HCT116 (cell line): Measurements from ENCODE around the gene CASP10. TPM values are rescaled to one million over a fixed set of nuclear protein-coding genes. Genes with fewer than 3 reads are reported as not detected.

Experiments
- ATAC-seq: fragments of 200-7000 bp; cut with Tn5 transposase; 2 replicates; pipeline ENCODE4 v1.9.1; 2020; ENCODE audit warnings: mild to moderate bottlenecking, moderate library complexity
- BruUV-seq: library from RNA; stranded (reverse); fragments of 400-500 nt; replicated peaks from 2 replicates; lab custom pipeline; 2021; lab: Mats Ljungman, UMichigan
- CTCF ChIA-PET: fragments of 300-600 bp; sonication (Branson Sonifier 250); formaldehyde crosslinking; loops from one replicate; lab custom pipeline; 2021; ENCODE audit warnings: antibody characterized with exemption; lab: Charles Lee
- POLR2A ChIA-PET: fragments of 300-600, 350-600 bp; sonication (Branson Sonifier 250); formaldehyde crosslinking; loops from one replicate; lab custom pipeline; 2021; ENCODE audit warnings: antibody characterized with exemption; lab: Charles Lee
- RAD21 ChIA-PET, 2 experiments: fragments of 300-600 bp; sonication (Branson Sonifier 250); formaldehyde crosslinking; loops; one replicate each; lab custom pipeline; 2023; ENCODE audit warnings: low total read pairs in 2 of 2; ENCODE audit not compliant: uncharacterized antibody in 2 of 2, unreplicated experiment in 2 of 2, low non-redundant PET in 1 of 2; lab: Charles Lee
- DNase-seq: peaks from one replicate; pipeline ENCODE4 v3.0.0-alpha.2; 2010; ENCODE audit warnings: low read depth, low spot score
- H2AFZ ChIP-seq: fragments of 200-600 bp; shearing (Covaris generic), sonication (generic); 2 replicates; pipeline ENCODE4 v1.6.1; 2017; ENCODE audit warnings: low read depth, mixed run types, mixed read lengths, antibody characterized with exemption, low read length; ENCODE audit not compliant: poor library complexity, severe bottlenecking
- H3K27ac ChIP-seq: 2 replicates; pipeline ENCODE4 v1.5.1; 2012; ENCODE audit warnings: low read depth, low read length
- H3K27me3 ChIP-seq: fragments of 200-600 bp; sonication (generic); 2 replicates; pipeline ENCODE4 v1.6.1; 2016; ENCODE audit warnings: mixed run types, low read length, mixed read lengths; ENCODE audit not compliant: insufficient read depth
- H3K36me3 ChIP-seq, 2 experiments: fragments of 200-500 bp in 1 of 2; fragments of 200-600 bp in 1 of 2; sonication (Bioruptor generic) in 1 of 2; sonication (generic) in 1 of 2; 2 replicates each; pipeline versions ENCODE4 v1.5.1 to v1.6.1; 2014 to 2016; ENCODE audit warnings: low read length in 2 of 2, inconsistent platforms in 1 of 2, mixed read lengths in 1 of 2, mixed run types in 1 of 2; ENCODE audit not compliant: insufficient read depth in 2 of 2, control insufficient read depth in 1 of 2
- H3K4me1 ChIP-seq, 2 experiments: fragments of 200-600 bp in 1 of 2; sonication (generic) in 1 of 2; 2 replicates each; pipeline versions ENCODE4 v1.5.1 to v1.6.1; 2012 to 2017; ENCODE audit warnings: low read length in 2 of 2, inconsistent platforms in 1 of 2, mild to moderate bottlenecking in 1 of 2, mixed read lengths in 1 of 2, mixed run types in 1 of 2, moderate library complexity in 1 of 2; ENCODE audit not compliant: insufficient read depth in 2 of 2, control insufficient read depth in 1 of 2
- H3K4me2 ChIP-seq: fragments of 200-600 bp; sonication (generic); 2 replicates; pipeline ENCODE4 v1.6.1; 2017; ENCODE audit warnings: mixed run types, low read length, mixed read lengths
- H3K4me3 ChIP-seq, 2 experiments: fragments of 200-600 bp in 1 of 2; sonication (generic) in 1 of 2; replicated peaks in 1 of 2; 2 replicates each; pipeline ENCODE4 v1.5.1; 2011 to 2016; ENCODE audit warnings: low read length in 2 of 2, control low read depth in 1 of 2, low read depth in 1 of 2, mild to moderate bottlenecking in 1 of 2, mixed read lengths in 1 of 2, mixed run types in 1 of 2
- H3K79me2 ChIP-seq: fragments of 200-600 bp; sonication (generic); 2 replicates; pipeline ENCODE4 v1.6.1; 2017; ENCODE audit warnings: mild to moderate bottlenecking, mixed run types, low read length, moderate library complexity, mixed read lengths; ENCODE audit not compliant: insufficient read depth
- H3K9ac ChIP-seq: fragments of 200-600 bp; sonication (generic); 2 replicates; pipeline ENCODE4 v1.6.1; 2016; ENCODE audit warnings: low read length, mixed read lengths
- H3K9me2 ChIP-seq: fragments of 200-600 bp; sonication (generic), shearing (Covaris generic); 2 replicates; pipeline ENCODE4 v1.6.1; 2017; ENCODE audit warnings: mixed run types, mild to moderate bottlenecking, moderate library complexity; ENCODE audit not compliant: insufficient read depth
- H3K9me3 ChIP-seq, 2 experiments: fragments of 200-500 bp in 1 of 2; fragments of 200-600 bp in 1 of 2; sonication (Bioruptor generic) in 1 of 2; sonication (generic) in 1 of 2; 2 replicates each; pipeline ENCODE4 v1.6.1; 2014 to 2017; ENCODE audit warnings: low read length in 2 of 2, mixed read lengths in 2 of 2, inconsistent platforms in 1 of 2, low read depth in 1 of 2, mild to moderate bottlenecking in 1 of 2, mixed run types in 1 of 2, moderate library complexity in 1 of 2; ENCODE audit not compliant: control insufficient read depth in 1 of 2, insufficient read depth in 1 of 2
- H4K20me1 ChIP-seq: fragments of 200-600 bp; sonication (generic), shearing (Covaris generic); 2 replicates; pipeline ENCODE4 v1.6.1; 2017; ENCODE audit warnings: mixed run types, mild to moderate bottlenecking, moderate library complexity; ENCODE audit not compliant: insufficient read depth
- CBX3 ChIP-seq: IDR thresholded peaks from 2 replicates; pipeline ENCODE4 v1.6.1; 2012; ENCODE audit warnings: low read depth
- CEBPB ChIP-seq: IDR thresholded peaks from 2 replicates; pipeline ENCODE4 v1.6.1; 2012; ENCODE audit warnings: low read depth
- ELF1 ChIP-seq: IDR thresholded peaks from 2 replicates; pipeline ENCODE4 v1.6.1; 2012; ENCODE audit warnings: low read depth, borderline replicate concordance
- EZH2phosphoT487 ChIP-seq: fragments of 200-600 bp; IDR thresholded peaks from 2 replicates; pipeline ENCODE4 v1.6.1; 2018; ENCODE audit warnings: antibody characterized with exemption, borderline replicate concordance
- RAD21 ChIP-seq: IDR thresholded peaks from 2 replicates; pipeline ENCODE4 v1.6.1; 2012; ENCODE audit warnings: low read depth, mild to moderate bottlenecking
- SIN3A ChIP-seq: IDR thresholded peaks from 2 replicates; pipeline ENCODE4 v1.6.1; 2012; ENCODE audit warnings: low read depth
- SP1 ChIP-seq: IDR thresholded peaks from 2 replicates; pipeline ENCODE4 v1.6.1; 2012; ENCODE audit warnings: low read depth
- SRF ChIP-seq: IDR thresholded peaks from 2 replicates; pipeline ENCODE4 v1.6.1; 2012; ENCODE audit warnings: low read depth
- ZFX ChIP-seq: fragments of 450-650 bp; IDR thresholded peaks from 2 replicates; pipeline ENCODE4 v1.6.1; 2017
- intact Hi-C: fragments of 100-400 bp; cut with micrococcal nuclease; formaldehyde crosslinking; loops from 2 replicates; pipeline ENCODE4 v1.10.0; 2022
- total RNA-seq: library from RNA; stranded (reverse); gene quantifications from one replicate; pipeline ENCODE4 v1.2.1, GENCODE V29; 2021; ENCODE audit not compliant: unreplicated experiment
- TF ChIP-seq, protein P1 (sequence below): IDR thresholded peaks from 2 replicates; pipeline ENCODE4 v1.6.1; 2012
- TF ChIP-seq, protein P2 (sequence below), 3 experiments: fragments of 200-600 bp in 1 of 3; sonication (generic) in 1 of 3; IDR thresholded peaks in 2 of 3; conservative IDR thresholded peaks in 1 of 3; 2 replicates each; pipeline ENCODE4 v1.5.1; 2012 to 2017; ENCODE audit warnings: low read depth in 2 of 3, low read length in 2 of 3, antibody characterized with exemption in 1 of 3, borderline replicate concordance in 1 of 3, control low read depth in 1 of 3, mild to moderate bottlenecking in 1 of 3, mixed read lengths in 1 of 3, mixed run types in 1 of 3, moderate library complexity in 1 of 3; ENCODE audit not compliant: insufficient read depth in 1 of 3
- TF ChIP-seq, protein P3 (sequence below): IDR thresholded peaks from 2 replicates; pipeline ENCODE4 v1.6.1; 2012; ENCODE audit warnings: low read depth
- TF ChIP-seq, protein P4 (sequence below): IDR thresholded peaks from 2 replicates; pipeline ENCODE4 v1.6.1; 2012
- TF ChIP-seq, protein P5 (sequence below): IDR thresholded peaks from 2 replicates; pipeline ENCODE4 v1.6.1; 2011; ENCODE audit warnings: mild to moderate bottlenecking, low read length, moderate library complexity; ENCODE audit not compliant: insufficient replicate concordance; ENCODE audit errors: extremely low read depth

Gene CASP10
- total RNA-seq, 1 experiment from 2014 or later = 2.6 TPM

DNA sequence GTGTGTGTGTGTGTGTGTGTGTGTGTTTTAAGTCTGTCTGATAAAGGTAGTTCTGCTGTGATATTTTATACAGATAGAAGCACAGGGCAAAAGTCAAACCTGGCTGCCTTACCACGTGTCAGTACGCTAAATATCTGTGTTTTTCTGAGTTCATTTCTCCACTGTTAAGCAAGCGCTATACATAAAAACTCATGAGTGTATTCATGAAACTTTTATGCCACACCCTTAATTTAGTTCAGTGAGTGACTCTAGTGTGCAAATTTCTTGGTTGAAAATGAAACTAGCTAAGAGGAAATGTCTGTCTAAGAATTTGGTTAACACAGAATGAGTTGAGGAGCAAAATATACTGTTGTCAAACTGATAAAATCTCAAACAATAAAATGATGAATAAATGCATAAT is 11.2 kb downstream of the CASP10 start:
- BruUV-seq = no TSS peak
- Histone ChIP-seq H3K27ac (no peak overlapping the region), H3K79me2 (no peaks in the 10 kb centered on the region), H4K20me1 (no peaks in the 10 kb centered on the region), H3K9ac (no peak overlapping the region), H3K9me3 (no peaks in the 10 kb centered on the region), H3K4me1 (no peaks in the 10 kb centered on the region), H3K27me3 (no peaks in the 10 kb centered on the region), H3K4me3 (no peak overlapping the region), H3K9me2 (no peaks in the 10 kb centered on the region), H3K36me3 (no peaks in the 10 kb centered on the region), H3K4me2 (no peak overlapping the region), H2AFZ (no peak overlapping the region)
- DNase-seq = no peak
- RAD21 ChIA-PET = no interaction called here
- intact Hi-C loops = no loop called here
- no peak for TF ChIP-seq RAD21
- TF ChIP-seq, protein P1, sequence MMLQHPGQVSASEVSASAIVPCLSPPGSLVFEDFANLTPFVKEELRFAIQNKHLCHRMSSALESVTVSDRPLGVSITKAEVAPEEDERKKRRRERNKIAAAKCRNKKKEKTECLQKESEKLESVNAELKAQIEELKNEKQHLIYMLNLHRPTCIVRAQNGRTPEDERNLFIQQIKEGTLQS = no peak
- TF ChIP-seq ZFX = no peak
- TF ChIP-seq ELF1 = no peak
- TF ChIP-seq, protein P2, sequence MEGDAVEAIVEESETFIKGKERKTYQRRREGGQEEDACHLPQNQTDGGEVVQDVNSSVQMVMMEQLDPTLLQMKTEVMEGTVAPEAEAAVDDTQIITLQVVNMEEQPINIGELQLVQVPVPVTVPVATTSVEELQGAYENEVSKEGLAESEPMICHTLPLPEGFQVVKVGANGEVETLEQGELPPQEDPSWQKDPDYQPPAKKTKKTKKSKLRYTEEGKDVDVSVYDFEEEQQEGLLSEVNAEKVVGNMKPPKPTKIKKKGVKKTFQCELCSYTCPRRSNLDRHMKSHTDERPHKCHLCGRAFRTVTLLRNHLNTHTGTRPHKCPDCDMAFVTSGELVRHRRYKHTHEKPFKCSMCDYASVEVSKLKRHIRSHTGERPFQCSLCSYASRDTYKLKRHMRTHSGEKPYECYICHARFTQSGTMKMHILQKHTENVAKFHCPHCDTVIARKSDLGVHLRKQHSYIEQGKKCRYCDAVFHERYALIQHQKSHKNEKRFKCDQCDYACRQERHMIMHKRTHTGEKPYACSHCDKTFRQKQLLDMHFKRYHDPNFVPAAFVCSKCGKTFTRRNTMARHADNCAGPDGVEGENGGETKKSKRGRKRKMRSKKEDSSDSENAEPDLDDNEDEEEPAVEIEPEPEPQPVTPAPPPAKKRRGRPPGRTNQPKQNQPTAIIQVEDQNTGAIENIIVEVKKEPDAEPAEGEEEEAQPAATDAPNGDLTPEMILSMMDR (IDR thresholded peaks at IDR 0.05 in 2 of 3, conservative IDR thresholded peaks at IDR 0.05 in 1 of 3; ENCODE audit: borderline replicate concordance in 1 of 3, insufficient read depth in 1 of 3, low read depth in 2 of 3, low read length in 2 of 3) = no peak
- TF ChIP-seq, protein P3, sequence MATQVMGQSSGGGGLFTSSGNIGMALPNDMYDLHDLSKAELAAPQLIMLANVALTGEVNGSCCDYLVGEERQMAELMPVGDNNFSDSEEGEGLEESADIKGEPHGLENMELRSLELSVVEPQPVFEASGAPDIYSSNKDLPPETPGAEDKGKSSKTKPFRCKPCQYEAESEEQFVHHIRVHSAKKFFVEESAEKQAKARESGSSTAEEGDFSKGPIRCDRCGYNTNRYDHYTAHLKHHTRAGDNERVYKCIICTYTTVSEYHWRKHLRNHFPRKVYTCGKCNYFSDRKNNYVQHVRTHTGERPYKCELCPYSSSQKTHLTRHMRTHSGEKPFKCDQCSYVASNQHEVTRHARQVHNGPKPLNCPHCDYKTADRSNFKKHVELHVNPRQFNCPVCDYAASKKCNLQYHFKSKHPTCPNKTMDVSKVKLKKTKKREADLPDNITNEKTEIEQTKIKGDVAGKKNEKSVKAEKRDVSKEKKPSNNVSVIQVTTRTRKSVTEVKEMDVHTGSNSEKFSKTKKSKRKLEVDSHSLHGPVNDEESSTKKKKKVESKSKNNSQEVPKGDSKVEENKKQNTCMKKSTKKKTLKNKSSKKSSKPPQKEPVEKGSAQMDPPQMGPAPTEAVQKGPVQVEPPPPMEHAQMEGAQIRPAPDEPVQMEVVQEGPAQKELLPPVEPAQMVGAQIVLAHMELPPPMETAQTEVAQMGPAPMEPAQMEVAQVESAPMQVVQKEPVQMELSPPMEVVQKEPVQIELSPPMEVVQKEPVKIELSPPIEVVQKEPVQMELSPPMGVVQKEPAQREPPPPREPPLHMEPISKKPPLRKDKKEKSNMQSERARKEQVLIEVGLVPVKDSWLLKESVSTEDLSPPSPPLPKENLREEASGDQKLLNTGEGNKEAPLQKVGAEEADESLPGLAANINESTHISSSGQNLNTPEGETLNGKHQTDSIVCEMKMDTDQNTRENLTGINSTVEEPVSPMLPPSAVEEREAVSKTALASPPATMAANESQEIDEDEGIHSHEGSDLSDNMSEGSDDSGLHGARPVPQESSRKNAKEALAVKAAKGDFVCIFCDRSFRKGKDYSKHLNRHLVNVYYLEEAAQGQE = no peak
- no peak for TF ChIP-seq EZH2phosphoT487
- TF ChIP-seq SIN3A = no peak
- TF ChIP-seq SRF = no peak
- TF ChIP-seq, protein P4, sequence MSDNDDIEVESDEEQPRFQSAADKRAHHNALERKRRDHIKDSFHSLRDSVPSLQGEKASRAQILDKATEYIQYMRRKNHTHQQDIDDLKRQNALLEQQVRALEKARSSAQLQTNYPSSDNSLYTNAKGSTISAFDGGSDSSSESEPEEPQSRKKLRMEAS = no peak
- TF ChIP-seq SP1 = no peak
- TF ChIP-seq, protein P5, sequence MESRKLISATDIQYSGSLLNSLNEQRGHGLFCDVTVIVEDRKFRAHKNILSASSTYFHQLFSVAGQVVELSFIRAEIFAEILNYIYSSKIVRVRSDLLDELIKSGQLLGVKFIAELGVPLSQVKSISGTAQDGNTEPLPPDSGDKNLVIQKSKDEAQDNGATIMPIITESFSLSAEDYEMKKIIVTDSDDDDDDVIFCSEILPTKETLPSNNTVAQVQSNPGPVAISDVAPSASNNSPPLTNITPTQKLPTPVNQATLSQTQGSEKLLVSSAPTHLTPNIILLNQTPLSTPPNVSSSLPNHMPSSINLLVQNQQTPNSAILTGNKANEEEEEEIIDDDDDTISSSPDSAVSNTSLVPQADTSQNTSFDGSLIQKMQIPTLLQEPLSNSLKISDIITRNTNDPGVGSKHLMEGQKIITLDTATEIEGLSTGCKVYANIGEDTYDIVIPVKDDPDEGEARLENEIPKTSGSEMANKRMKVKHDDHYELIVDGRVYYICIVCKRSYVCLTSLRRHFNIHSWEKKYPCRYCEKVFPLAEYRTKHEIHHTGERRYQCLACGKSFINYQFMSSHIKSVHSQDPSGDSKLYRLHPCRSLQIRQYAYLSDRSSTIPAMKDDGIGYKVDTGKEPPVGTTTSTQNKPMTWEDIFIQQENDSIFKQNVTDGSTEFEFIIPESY = no peak
- no peak for TF ChIP-seq CEBPB
- TF ChIP-seq CBX3 = no peak
- ATAC-seq = no peak
- CTCF ChIA-PET = no interaction called here
- POLR2A ChIA-PET = no interaction called here
